GM23248 (cell line): ENCODE measurements around the gene MRPL36.

Experiments
- EZH2 ChIP-seq: fragments of 200-600 bp; sonication (generic); IDR thresholded peaks from 2 replicates; pipeline ENCODE4 v1.6.1; 2018; ENCODE audit warnings: antibody characterized with exemption, mild to moderate bottlenecking; ENCODE audit not compliant: insufficient read depth, poor library complexity, severe bottlenecking
- EZH2phosphoT487 ChIP-seq: fragments of 200-600 bp; sonication (generic); IDR thresholded peaks from 2 replicates; pipeline ENCODE4 v1.6.1; 2018; ENCODE audit warnings: antibody characterized with exemption, moderate library complexity, mild to moderate bottlenecking, low read depth; ENCODE audit not compliant: insufficient read depth

GRCh38 chr5:1781107-1781506 lies 18.5 kb downstream of the MRPL36 start:
- TF ChIP-seq EZH2 (no peak), EZH2phosphoT487 (no peak)
